ENCODE results near the gene MARCO. TPM values are rescaled to one million over a fixed set of nuclear protein-coding genes. Genes with fewer than 3 reads are reported as not detected.

Gene MARCO
- total and polyA plus RNA-seq, 2 donors (not counting 1 experiment from before 2014, with no cell fraction given) = 0.04 TPM; not detected in 1

GRCh38 chr2:118909191-118909590, 32.8 kb upstream of the MARCO start:
- H3K4me1 Mint-ChIP-seq = no peaks in the 10 kb centered on the region
- no peak overlapping the region for H3K27ac Mint-ChIP-seq
- H3K4me1 ChIP-seq (ENCODE audit: control insufficient read depth in 2 of 2, insufficient read depth in 2 of 2, low read length in 2 of 2) = no peaks in the 10 kb centered on the region
- H3K27ac ChIP-seq (ENCODE audit: low read length in 2 of 2) = no peak overlapping the region
- peaks cover 5% of the 10 kb centered on the region for H3K27me3 Mint-ChIP-seq
- ChIA-PET POLR2A (no interaction called here), CTCF (no interaction called here)
- no peaks in the 10 kb centered on the region for H3K36me3 ChIP-seq (replicated peaks in 1 of 2; ENCODE audit: control extremely low read depth in 1 of 2, control insufficient read depth in 1 of 2, extremely low read depth in 1 of 2, insufficient read depth in 2 of 2, low read length in 1 of 2)
- H3K9me3 Mint-ChIP-seq (ENCODE audit: insufficient read depth) = no peaks in the 10 kb centered on the region
- H4K20me1 ChIP-seq (ENCODE audit: control insufficient read depth, insufficient read depth, low read length, poor library complexity, severe bottlenecking) = no peaks in the 10 kb centered on the region
- intact Hi-C loops (cut with micrococcal nuclease) = no loop called here
- TF ChIP-seq CTCF (IDR thresholded peaks at IDR 0.05) = no peak
- no peak for TF ChIP-seq EZH2 (IDR thresholded peaks at IDR 0.05; ENCODE audit: borderline replicate concordance, insufficient read depth, low read depth, low read length, poor library complexity, severe bottlenecking)
- peaks cover 0 to 7% (median 0%) of the 10 kb centered on the region in 3 donors for H3K9me3 ChIP-seq (ENCODE audit: control extremely low read depth in 1 of 3, control insufficient read depth in 2 of 3, insufficient read depth in 1 of 3, low read length in 2 of 3)
- no peak overlapping the region for H3K9ac ChIP-seq (ENCODE audit: low read length)
- H3K4me3 Mint-ChIP-seq = no peak overlapping the region
- no peak for DNase-seq
- H3K79me2 ChIP-seq (ENCODE audit: control insufficient read depth, insufficient read depth, low read length) = no peaks in the 10 kb centered on the region
- no peak overlapping the region for H2AFZ ChIP-seq (ENCODE audit: insufficient read depth, low read depth, low read length, poor library complexity, severe bottlenecking)
- no peak overlapping the region for H3K4me2 ChIP-seq (replicated peaks; ENCODE audit: low read depth, low read length, poor library complexity, severe bottlenecking)
- ATAC-seq (ENCODE audit: low read depth) = no peak
- H3K4me3 ChIP-seq (ENCODE audit: control extremely low read depth in 1 of 5, extremely low read depth in 1 of 5, insufficient read depth in 1 of 5, low read depth in 2 of 5, low read length in 4 of 5) = no peak overlapping the region
- WGBS (ENCODE audit: insufficient coverage) = 95% methylated on average over 2 of the region's 4 CpGs
- H3K27me3 ChIP-seq (replicated peaks in 1 of 4; ENCODE audit: control extremely low read depth in 1 of 4, control insufficient read depth in 3 of 4, insufficient read depth in 4 of 4, low read length in 3 of 4) = no peaks in the 10 kb centered on the region

GRCh38 chr2:118911166-118911856, 30.7 kb upstream of the MARCO start:
- H3K4me1 ChIP-seq (ENCODE audit: control insufficient read depth in 2 of 2, insufficient read depth in 2 of 2, low read length in 2 of 2) = no peaks in the 10 kb centered on the region
- no peaks in the 10 kb centered on the region for H3K4me1 Mint-ChIP-seq
- no peak overlapping the region for H3K27ac Mint-ChIP-seq
- ATAC-seq (ENCODE audit: low read depth) = no peak
- no peak overlapping the region for H3K4me3 ChIP-seq (ENCODE audit: control extremely low read depth in 1 of 5, extremely low read depth in 1 of 5, insufficient read depth in 1 of 5, low read depth in 2 of 5, low read length in 4 of 5)
- intact Hi-C loops (cut with micrococcal nuclease) = no loop called here
- ChIA-PET POLR2A (no interaction called here), CTCF (no interaction called here)
- TF ChIP-seq CTCF (IDR thresholded peaks at IDR 0.05) (no peak), EZH2 (IDR thresholded peaks at IDR 0.05; ENCODE audit: borderline replicate concordance, insufficient read depth, low read depth, low read length, poor library complexity, severe bottlenecking) (no peak)
- no peaks in the 10 kb centered on the region for H4K20me1 ChIP-seq (ENCODE audit: control insufficient read depth, insufficient read depth, low read length, poor library complexity, severe bottlenecking)
- H3K36me3 ChIP-seq (replicated peaks in 1 of 2; ENCODE audit: control extremely low read depth in 1 of 2, control insufficient read depth in 1 of 2, extremely low read depth in 1 of 2, insufficient read depth in 2 of 2, low read length in 1 of 2) = no peaks in the 10 kb centered on the region
- peaks cover 5% of the 10 kb centered on the region for H3K27me3 Mint-ChIP-seq
- no peak overlapping the region for H2AFZ ChIP-seq (ENCODE audit: insufficient read depth, low read depth, low read length, poor library complexity, severe bottlenecking)
- WGBS (ENCODE audit: insufficient coverage) = 85% methylated on average over 2 of the region's 5 CpGs
- H3K79me2 ChIP-seq (ENCODE audit: control insufficient read depth, insufficient read depth, low read length) = no peaks in the 10 kb centered on the region
- no peak overlapping the region for H3K9ac ChIP-seq (ENCODE audit: low read length)
- H3K27ac ChIP-seq (ENCODE audit: low read length in 2 of 2) = no peak overlapping the region
- no peaks in the 10 kb centered on the region for H3K9me3 Mint-ChIP-seq (ENCODE audit: insufficient read depth)
- no peak for DNase-seq
- H3K27me3 ChIP-seq (replicated peaks in 1 of 4; ENCODE audit: control extremely low read depth in 1 of 4, control insufficient read depth in 3 of 4, insufficient read depth in 4 of 4, low read length in 3 of 4) = peaks cover 0 to 4% (median 0%) of the 10 kb centered on the region in 4 experiments
- no peak overlapping the region for H3K4me3 Mint-ChIP-seq
- peaks cover 0 to 4% (median 0%) of the 10 kb centered on the region in 3 donors for H3K9me3 ChIP-seq (ENCODE audit: control extremely low read depth in 1 of 3, control insufficient read depth in 2 of 3, insufficient read depth in 1 of 3, low read length in 2 of 3)
- no peak overlapping the region for H3K4me2 ChIP-seq (replicated peaks; ENCODE audit: low read depth, low read length, poor library complexity, severe bottlenecking)

All from B cell (primary cell).